ENCODE data around the gene COL24A1.
A peak's percentile ranks its signal among the peaks of the same experiment; 100 is the strongest.
"Not testable (repeated sequence)": the region's sequence is repeated elsewhere in the genome, so short reads cannot be mapped to it uniquely, and the experiment has no call there.

The COL24A1 gene

GRCh38 chr1:86152887-86153286 is 3.7 kb downstream of the COL24A1 start:
- no peak for ATAC-seq
- DNase-seq: no peak

- DNase-seq (no peak), ATAC-seq (no peak)
Observed at GRCh38 chr1:86151427-86151826, 5.1 kb downstream of the COL24A1 start.

GRCh38 chr1:86150553-86151055 is 6.0 kb downstream of the COL24A1 start:
- no peak for ATAC-seq
- no peak for DNase-seq

- DNase-seq (no peak), ATAC-seq (no peak)
Observed at GRCh38 chr1:86149591-86149990, 7.0 kb downstream of the COL24A1 start.

GRCh38 chr1:86147755-86148154 is 8.8 kb downstream of the COL24A1 start:
- no peak for ATAC-seq
- no peak for DNase-seq

- ATAC-seq: no peak
- no peak for DNase-seq
Observed at GRCh38 chr1:86146566-86146965, 10.0 kb downstream of the COL24A1 start.

- ATAC-seq (no peak), DNase-seq (no peak)
Observed at GRCh38 chr1:86140281-86140880, 16.2 kb downstream of the COL24A1 start.

GRCh38 chr1:86138746-86139145 is 17.8 kb downstream of the COL24A1 start:
- no peak for ATAC-seq
- DNase-seq: no peak

- ATAC-seq (no peak), DNase-seq (no peak)
Observed at GRCh38 chr1:86137436-86137835, 19.1 kb downstream of the COL24A1 start.

GRCh38 chr1:86119214-86119764 is 37.3 kb downstream of the COL24A1 start:
- ATAC-seq (no peak), DNase-seq (no peak)

GRCh38 chr1:86114816-86115400 is 41.7 kb downstream of the COL24A1 start:
- ATAC-seq: no peak
- DNase-seq: no peak

GRCh38 chr1:86114236-86114635 is 42.3 kb downstream of the COL24A1 start:
- ATAC-seq (no peak), DNase-seq (no peak)

- DNase-seq, ATAC-seq: not testable (repeated sequence)
Observed at GRCh38 chr1:86111590-86111989, 45.0 kb downstream of the COL24A1 start.

GRCh38 chr1:86110451-86111129 is 46.0 kb downstream of the COL24A1 start:
- DNase-seq (no peak), ATAC-seq (peak; percentile 6)

- DNase-seq (no peak), ATAC-seq (no peak)
Observed at GRCh38 chr1:86105533-86105866, 51.1 kb downstream of the COL24A1 start.

GRCh38 chr1:86104606-86105532 is 51.7 kb downstream of the COL24A1 start:
- ATAC-seq (no peak), DNase-seq (no peak)

- no peak for ATAC-seq
- DNase-seq: no peak
Observed at GRCh38 chr1:86101616-86102015, 55.0 kb downstream of the COL24A1 start.

GRCh38 chr1:86100401-86100800 is 56.2 kb downstream of the COL24A1 start:
- DNase-seq (no peak), ATAC-seq (no peak)

- DNase-seq: no peak
- ATAC-seq: no peak
Observed at GRCh38 chr1:86089765-86090164, 66.8 kb downstream of the COL24A1 start.

GRCh38 chr1:86085741-86086409 is 70.7 kb downstream of the COL24A1 start:
- no peak for ATAC-seq
- no peak for DNase-seq

- DNase-seq: no peak
- no peak for ATAC-seq
Observed at GRCh38 chr1:86084998-86085397, 71.6 kb downstream of the COL24A1 start.

GRCh38 chr1:86082183-86082582 is 74.4 kb downstream of the COL24A1 start:
- ATAC-seq (no peak), DNase-seq (no peak)

All from stimulated activated naive CD8-positive, alpha-beta T cell treated with anti-CD3 and anti-CD28 coated beads, Interleukin-15, Interleukin-2, amounts not matched to agents 100 U/mL and 50 U/mL, for 24 hours (primary cell).